ENCODE data around the gene DIAPH2.

Gene DIAPH2

DNA sequence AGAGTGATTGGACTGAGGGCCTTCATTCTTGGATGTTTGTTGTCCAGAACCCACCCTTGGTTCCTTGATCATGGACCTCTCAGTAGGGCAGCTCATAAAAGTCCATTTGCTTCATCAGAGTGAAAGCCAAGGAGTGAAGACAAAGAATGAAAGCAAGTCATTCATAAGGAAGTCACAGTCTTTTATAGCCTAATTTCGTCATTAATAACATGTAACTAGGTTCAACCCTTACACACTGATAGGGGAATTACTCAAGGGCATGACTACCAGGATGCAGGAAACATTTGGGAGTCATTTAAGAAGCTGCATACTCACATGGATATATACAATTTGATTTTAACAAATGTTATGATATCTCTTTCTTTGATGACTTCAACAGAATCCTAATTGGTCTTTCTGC is 294.3 kb downstream of the DIAPH2 start:
- no peak for DNase-seq (ENCODE audit: low read depth)

DNA sequence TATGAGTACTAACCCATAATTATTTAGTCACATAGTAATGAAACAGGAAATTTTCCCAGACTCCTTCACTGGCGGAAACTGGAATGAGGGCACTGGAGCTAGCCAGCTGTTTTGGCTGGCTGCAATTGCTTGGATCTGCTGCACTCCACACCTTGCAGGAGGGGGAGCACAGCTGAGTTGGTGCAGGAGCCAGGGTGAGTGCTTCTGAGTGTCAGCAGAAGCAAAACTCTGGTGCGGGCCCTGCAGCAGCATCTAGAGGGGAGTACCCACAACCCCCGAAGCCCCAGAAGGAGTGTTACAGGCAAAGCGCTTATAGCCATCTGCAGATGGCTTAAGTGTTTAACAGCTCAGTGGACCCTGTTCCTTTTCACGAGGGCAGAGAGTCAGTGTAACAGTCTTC is 295.1 kb downstream of the DIAPH2 start:
- no peak for DNase-seq (ENCODE audit: low read depth)

DNA sequence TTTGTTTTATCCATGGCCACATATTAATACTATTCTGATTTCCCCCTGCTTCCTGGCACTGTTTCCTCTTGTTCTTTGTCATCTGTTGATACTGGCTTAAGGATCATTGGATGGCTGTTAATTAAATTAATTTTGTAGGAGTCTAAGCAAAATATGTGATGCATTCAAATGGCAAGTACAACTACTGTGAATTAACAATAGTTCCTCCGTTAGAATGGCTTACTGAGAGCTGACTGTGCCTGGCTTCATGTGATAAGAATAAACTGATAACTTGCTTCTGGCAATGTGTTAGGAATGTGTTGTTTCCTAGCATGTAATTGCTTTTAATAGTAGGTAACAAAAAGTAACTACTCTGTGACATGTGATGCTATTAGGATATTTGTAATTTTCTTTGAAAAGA is 297.5 kb downstream of the DIAPH2 start:
- DNase-seq (ENCODE audit: low read depth), result no peak

DNA sequence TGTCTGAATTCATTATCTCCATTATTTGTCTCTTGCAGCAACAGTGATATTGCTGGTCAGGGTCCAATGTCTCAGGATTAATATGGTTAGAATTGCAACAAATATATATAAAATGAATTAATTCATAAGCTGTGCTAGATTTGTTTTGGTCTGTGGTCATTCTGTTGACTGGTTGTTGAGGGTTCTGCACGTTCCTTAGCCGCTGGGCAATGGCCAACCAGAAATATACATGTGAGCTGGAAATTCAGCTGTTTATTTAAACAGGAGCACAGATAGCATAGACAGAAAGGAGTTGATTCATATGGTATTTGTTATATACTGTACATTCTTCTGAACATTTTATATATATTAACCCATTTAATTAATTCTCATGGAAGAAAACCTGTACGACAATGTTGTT is 299.9 kb downstream of the DIAPH2 start:
- DNase-seq (ENCODE audit: low read depth), result no peak

DNA sequence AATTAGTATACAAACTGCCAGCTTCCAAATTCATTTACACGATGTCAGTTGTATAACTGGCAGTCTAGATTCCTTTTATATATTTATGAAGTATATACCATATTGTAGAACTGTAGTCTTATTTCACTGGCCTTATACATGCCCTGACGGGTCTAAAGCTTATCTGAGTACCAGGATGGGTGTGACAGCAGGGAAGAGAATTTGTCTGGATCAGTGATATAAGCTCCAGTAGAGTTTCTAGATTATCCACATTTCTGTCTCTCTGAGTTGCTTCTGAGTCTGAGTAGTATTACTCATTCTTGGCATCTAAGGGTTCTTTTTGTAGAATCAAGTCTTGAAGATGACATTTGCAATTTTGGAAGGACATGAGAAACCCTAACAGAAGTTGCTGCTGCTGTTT is 300.4 kb downstream of the DIAPH2 start:
- no peak for DNase-seq (ENCODE audit: low read depth)

DNA sequence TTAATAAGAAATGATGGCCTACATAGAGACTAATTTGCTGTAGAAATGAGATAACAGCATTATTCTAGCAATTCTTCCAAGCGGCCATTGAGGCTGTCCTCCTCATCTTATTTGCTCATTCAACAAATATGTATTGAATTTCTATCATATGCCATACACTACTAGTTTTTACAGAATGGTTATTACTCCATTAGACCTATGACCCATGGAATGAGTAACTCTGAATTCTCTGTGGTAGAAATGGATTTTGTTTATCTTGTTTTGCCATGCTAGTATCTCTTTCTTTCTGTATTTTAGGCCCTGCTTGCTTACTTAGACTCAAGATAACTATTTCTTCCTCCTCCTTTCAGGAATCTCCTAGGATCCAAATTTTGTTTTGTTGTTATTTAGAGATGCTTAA is 302.6 kb downstream of the DIAPH2 start:
- no peak for DNase-seq (ENCODE audit: low read depth)

DNA sequence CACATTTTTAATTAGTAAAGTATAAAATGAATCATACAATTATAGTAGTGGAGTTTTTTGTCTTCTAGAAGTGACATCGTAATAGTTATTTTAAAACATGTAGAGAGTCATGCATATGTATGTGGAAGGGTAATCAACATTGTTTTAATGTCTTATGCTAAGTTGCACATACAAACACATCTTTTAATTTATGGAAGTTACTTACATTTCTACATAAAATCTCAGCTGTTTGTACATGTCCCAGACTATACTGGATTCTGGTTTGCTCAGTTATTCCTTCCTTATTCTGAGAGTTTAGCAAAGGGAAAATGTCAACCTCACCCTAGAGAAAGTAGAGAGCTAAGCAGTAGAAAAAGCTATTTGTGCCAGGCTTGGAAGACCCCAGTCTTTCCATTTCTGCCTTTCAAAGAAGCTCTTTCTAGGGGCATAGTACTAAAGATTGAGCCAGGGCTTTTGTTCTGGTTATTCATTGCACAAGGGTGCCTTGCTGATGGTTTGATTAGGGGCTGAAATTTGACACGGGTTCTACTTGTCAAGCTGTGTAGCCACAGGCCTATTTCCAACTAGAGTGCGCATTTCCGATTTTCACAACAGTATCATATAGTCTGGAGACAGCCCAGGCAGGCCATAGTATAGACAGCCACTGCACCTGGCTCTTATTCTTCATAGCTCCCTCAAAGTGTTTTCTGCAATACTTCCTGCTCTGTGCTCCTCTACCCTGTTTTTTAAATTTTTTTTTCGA is 305.4 kb downstream of the DIAPH2 start:
- no peak for DNase-seq (ENCODE audit: low read depth)

DNA sequence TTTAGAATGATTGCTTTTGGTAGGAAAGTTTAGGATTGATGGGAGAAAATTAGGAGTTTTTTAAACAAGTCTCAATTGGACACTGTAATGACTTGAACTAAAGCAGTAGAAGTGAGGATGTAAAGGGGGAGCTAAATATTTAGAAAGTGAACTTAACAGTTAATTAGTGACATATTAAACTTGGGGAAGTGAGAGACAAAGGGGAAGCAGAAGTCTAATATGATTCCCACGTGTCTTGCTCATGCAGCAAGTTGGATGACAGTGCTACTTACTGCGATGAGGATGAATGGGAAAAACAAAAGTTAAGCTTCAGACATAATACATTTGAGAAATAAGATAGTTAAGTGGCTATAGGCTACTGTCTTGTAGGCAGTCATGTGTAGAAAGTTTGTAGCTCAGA is 309.5 kb downstream of the DIAPH2 start:
- no peak for DNase-seq (ENCODE audit: low read depth)

DNA sequence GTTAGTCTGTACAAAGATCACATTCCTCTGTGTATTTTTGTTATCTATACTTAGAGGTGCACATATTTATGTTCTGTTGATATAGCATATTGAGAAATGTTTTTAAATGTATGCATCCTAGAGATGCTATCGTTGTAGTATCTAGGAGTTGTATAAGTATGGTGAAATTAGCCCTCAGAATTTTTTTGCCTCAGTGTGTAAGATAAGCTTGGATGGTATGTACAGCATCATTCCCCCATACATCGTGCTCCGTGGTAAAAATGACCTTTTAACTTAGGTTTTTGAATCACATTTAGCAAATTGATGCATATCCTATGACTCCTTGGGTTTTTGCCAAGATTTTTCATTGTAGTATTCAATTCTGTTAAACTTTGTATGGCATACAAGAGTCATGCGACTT is 312.6 kb downstream of the DIAPH2 start:
- DNase-seq (ENCODE audit: low read depth), result no peak

DNA sequence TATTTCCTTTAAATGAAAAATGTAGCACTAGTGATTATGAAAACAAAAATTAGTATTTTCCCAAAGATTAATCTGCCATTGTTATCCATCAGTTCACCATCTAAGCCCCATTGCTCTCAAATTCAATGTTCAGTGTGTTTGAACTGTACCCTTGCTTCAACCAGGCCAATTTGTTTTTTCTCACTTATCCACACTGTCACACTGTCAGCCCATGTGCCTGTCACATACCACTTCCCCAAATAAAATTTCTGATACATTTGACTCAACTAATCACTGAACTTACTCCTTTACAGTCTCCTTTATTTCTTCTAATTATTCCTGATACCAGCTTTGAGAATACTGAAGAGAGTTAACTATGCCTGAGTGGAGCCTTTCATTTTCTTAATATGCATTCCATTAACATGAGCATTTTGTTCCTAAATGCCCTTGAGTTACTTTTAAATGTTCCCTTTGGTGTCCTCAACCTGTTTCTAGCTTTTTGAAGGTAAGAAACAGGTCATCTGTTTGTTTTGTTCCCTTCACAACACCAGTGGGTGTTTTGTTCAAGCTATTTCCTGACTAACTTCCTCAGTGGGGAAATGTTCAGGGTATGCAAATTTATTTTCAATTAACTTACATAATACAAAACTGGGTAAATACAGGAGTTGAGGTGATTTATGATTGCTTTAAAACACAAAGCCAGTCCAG is 316.2 kb downstream of the DIAPH2 start:
- DNase-seq (ENCODE audit: low read depth), result no peak

DNA sequence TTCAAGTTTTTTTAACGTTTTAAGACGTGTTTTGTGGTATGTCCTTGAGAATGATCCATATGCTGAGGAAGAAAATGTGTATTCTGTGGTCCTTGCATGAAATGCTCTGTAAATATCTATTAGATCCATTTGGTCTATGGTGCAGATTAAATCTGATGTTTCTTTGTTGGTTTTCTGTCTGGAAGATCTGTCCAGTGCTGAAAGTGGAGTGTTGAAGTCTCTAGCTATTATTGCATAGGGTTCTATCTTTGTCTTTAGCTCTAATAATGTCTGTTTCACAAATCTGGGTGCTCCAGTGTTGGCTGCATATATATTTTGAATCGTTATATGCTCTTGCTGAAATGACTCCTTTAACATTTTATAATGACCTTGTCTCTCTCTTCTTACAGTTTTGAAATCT is 321.5 kb downstream of the DIAPH2 start:
- DNase-seq (ENCODE audit: low read depth), result no peak

DNA sequence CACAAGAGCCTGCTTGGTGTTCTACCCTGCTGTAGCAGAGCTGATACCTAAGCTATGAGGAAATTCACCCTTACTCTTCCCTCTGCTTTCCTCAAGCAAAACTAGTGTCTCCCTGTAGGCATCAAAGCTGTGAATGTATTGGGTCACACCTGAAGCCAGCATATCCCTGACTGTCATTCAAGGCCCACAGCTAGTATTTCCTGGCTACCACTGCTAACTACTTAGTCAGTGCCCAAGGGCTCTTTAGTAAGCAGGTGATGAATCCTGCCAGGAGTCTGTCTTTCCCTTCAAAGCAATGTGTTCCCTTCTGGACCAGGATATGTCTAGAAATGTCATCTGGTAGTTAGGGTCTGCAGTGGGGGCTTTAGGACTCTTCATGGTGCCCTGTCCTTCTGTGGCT is 324.7 kb downstream of the DIAPH2 start:
- DNase-seq (ENCODE audit: low read depth), result no peak

DNA sequence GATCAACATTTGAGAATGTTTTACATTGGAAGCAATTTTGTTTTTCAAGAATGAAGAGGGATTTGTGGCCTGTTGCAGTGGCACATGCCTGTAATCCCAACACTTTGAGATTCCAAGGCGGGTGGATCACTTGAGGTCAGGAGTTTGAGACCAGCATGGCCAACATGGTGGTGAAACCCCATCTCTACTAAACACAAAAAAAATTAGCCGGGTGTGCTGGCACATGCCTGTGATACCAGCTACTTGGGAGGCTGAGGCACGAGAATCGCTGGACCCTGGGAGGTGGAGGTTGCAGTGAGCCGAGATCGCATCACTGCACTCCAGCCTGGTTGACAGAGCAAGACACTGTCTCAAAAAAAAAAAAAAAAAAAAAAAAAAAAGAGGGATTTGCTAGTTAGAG is 326.9 kb downstream of the DIAPH2 start:
- DNase-seq (ENCODE audit: low read depth), result no peak

DNA sequence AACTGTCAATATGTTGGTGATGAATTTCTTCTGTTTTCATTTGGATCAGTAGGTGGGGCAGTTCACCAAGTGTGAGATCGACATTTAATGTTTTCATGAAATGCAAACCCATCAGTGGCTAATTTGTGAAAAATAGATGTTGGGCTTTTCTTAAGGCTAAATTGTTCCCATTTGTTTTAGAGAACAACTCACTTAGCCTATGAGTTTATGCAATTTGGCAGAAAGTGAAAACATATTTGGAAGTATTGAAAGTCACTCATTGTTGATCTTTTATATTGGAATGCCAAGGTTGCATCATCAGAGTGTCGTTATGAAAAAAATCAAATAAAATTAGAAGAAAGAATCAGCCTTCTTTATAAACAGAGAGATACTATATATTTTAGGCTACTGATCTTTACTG is 331.5 kb downstream of the DIAPH2 start:
- DNase-seq (ENCODE audit: low read depth), result no peak

DNA sequence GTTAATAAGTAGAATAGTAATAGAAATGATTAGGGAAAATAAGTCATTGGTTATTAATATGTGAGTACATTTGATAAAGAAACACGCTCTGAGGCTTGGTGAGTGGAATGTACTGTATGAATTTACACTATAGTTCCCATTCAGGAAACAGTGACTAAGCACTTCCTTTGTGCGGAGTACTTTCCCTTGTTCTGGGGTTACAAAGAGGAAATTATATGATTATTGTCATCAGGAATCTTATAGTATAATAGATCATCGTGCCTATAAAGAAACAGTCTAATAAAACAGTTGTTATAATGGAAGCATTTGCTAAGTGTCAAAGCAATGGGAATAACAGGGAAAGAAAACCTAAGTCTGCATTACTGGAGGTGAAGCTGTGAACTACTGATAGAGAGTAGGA is 337.0 kb downstream of the DIAPH2 start:
- no peak for DNase-seq (ENCODE audit: low read depth)

DNA sequence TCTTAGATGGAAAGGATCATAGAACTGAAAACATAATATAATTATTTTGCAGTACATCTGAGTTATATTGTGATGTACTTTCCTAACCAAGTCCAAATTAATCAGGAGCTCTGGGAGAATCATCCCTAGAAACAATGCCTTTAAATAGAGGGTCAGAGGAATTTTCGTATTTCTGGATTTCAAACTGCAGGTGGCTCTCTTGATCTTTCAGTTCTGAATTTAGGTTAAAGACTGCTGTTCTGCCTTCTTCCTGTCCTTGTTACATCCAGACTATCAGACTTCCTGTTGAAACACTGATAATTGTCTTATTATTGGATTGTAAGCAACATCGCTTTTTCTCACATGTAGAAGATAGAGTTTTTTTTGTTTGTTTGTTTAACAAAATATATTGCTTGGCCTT is 341.8 kb downstream of the DIAPH2 start:
- DNase-seq (ENCODE audit: low read depth), result no peak

DNA sequence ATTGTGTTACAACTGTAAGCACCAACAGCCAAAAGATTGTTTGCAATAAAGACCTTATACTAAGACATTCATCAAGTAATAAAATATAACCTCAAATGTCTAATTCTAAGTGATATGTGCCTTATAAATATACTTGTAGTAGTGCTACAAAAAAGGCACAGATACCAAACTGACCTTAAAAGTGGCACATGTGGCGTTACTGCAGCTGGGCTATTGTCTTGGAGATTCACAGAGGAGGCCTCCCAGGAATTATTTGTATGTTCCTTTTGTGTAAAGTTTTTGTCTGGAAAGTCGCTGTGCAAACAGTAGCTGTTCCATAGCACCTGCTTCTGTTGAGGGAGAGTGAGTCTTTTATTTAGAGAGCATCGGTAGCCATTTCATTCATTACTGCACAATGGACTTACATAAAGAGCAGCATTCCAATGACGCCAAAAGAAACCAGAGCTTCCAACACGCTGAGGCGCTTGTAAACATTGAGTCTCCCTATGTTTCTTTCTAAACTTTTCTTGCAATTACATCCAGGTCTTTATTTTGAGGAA is 342.8 kb downstream of the DIAPH2 start:
- no peak for DNase-seq (ENCODE audit: low read depth)

DNA sequence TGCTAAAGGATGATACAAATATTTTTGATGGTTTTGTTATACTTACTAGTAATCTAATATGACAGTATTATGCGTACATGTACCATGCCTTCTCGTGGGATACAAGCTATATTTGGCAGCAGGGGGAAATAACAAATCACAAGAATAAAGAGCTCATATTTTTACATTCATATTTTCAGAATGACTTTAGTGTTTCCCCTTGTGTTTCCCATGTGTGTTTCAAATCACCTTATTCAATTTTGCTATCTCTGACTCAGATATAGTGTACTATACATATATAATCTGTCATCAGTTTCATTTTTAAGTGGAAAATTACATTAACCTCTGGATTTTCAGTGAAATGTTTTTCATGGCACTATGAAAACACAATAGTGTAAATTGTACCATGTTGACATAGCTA is 345.8 kb downstream of the DIAPH2 start:
- DNase-seq (ENCODE audit: low read depth), result no peak

DNA sequence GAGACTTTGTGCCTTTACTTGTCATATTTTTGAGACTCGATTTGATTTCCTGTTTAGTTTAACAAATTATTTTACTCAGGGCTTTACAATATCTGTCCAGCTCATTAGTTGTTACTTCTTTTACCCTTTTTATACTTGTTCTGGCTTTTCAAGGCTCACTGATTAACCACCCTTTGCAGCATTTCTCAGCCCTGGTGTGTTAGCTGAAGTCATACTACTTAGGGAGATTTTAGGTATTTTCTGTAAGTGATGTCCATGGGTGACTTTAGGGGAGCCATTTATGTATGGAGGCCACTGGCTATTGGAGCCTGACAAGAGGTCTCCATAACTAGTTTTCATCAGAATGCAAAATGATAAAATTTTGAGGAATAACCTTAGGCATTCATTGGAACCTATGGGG is 346.3 kb downstream of the DIAPH2 start:
- DNase-seq (ENCODE audit: low read depth), result no peak

DNA sequence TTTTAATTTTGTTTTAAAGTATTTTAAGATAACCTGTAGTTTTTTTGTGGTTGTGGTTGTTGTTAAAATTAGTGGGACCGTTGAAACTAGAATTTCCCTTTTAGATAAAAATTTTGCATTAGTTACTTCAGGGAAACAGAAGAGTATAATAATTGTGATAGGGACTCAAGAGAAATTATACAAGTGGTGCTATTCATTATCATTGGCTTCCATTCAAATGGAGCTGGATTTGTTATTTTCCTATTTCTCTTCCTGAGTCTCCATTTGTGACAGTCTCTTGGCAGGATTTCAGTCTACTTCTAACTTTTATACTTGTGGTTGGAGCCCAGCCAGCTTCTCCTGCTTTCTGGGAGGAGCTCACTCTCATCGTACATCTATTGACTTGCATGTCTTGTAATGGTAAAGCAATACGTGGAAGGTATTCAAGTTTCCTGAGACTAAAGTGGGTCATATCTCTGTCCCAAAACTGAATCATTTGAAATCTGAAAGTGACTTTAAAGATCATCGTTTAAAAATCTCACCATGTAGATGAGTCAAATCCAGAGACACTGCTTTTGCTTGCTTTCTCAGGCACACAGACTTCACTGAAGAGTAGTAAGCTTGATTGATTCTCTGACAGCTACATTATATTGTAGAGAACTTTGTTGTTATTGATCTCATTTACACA is 354.9 kb downstream of the DIAPH2 start:
- DNase-seq (ENCODE audit: low read depth), result no peak

DNA sequence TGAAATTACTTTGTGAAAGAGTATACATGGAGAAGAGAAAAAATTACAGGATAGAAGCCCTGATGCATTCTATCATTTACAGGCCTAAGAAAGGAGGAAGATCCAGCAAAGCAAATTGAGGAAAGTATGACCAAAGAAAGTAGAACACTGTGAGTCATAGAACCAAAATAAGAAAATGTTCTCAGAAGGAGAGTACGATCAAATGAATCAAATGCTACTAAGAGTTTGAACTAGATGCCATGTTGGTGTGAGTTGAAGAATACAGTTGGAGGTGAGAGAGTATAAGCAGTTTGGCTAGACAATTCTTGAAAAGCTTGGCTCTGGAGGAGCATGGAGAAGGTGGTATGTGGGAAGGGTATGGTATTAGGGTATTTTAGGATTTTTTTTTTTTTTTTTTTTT is 360.8 kb downstream of the DIAPH2 start:
- no peak for DNase-seq (ENCODE audit: low read depth)

DNA sequence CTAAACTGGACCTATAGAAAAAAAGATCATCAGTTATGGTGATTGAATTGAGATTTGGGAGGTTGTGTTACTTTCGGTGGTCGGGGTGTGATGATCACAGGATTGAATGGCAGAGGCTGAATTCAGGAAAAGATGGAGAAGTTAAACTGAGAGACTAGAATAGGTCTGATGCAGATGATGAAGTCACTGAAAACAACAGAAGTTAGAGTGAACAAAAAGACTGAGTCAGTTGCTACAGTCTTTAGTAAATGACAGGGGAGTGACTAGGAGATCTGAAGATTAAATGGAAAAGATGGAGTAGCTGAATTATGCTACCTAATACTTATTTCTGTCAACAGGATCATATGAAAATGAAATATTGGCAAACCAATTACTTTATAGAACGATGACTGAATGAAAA is 362.2 kb downstream of the DIAPH2 start:
- DNase-seq (ENCODE audit: low read depth), result no peak

DNA sequence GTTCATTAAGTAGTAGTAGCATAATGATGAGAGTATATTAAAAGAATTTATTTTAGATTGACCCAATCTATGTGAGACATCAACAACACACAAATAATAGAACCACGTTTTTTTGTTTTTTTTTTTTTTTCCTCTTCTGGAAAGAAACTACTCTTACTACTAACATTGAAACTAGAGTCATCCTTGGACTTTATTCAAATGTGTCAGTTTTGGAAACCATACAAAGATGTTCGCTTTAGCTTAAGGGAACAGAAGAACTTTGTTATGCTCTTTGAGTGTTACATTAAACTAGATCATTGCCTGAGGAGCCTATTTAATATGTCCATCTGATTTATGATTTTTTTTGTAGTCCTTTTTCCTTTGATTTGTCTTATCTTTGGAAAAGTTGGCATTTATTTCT is 365.8 kb downstream of the DIAPH2 start:
- no peak for DNase-seq (ENCODE audit: low read depth)

Measured in activated T-cell treated with anti-CD3 and anti-CD28 coated beads for 48 hours (primary cell).